ENCODE results near the gene GOLGB1. TPM values are rescaled to one million over a fixed set of nuclear protein-coding genes. Genes with fewer than 3 reads are reported as not detected.

Gene GOLGB1
- total RNA-seq, 1 experiment from 2014 or later = 31.4 TPM

- Histone ChIP-seq H3K27ac (ENCODE audit: insufficient read length, low read depth, low read length) (no peak overlapping the region), H2AFZ (ENCODE audit: low read length) (no peak overlapping the region), H2BK120ac (ENCODE audit: low read depth, low read length, poor library complexity, severe bottlenecking) (no peak overlapping the region), H3K14ac (ENCODE audit: insufficient read depth, low read length) (no peak overlapping the region), H3K4me2 (ENCODE audit: insufficient read depth, insufficient read length, low read length) (no peak overlapping the region), H3K79me2 (ENCODE audit: insufficient read depth, low read length) (no peaks in the 10 kb centered on the region), H3K4ac (ENCODE audit: low read depth, low read length) (no peak overlapping the region), H4K20me1 (ENCODE audit: control insufficient read depth, insufficient read depth, insufficient read length) (no peaks in the 10 kb centered on the region), H4K91ac (ENCODE audit: insufficient read length, low read depth, low read length) (no peak overlapping the region), H4K8ac (replicated peaks; ENCODE audit: insufficient read length, low read depth, low read length) (no peak overlapping the region), H4K5ac (ENCODE audit: insufficient read length, low read depth, low read length) (no peak overlapping the region), H3K23me2 (ENCODE audit: insufficient read length, low read depth, low read length, poor library complexity, severe bottlenecking) (no peaks in the 10 kb centered on the region), H3K56ac (ENCODE audit: insufficient read length, low read depth, low read length) (no peak overlapping the region), H3K23ac (ENCODE audit: insufficient read length, low read depth, low read length) (no peak overlapping the region), H3K27me3 (ENCODE audit: insufficient read depth, low read length) (no peaks in the 10 kb centered on the region), H3K9ac (ENCODE audit: extremely low read depth, insufficient read length, low read length) (no peak overlapping the region), H3K9me3 (ENCODE audit: control insufficient read depth, low read depth, low read length) (no peaks in the 10 kb centered on the region), H3K18ac (ENCODE audit: insufficient read length, low read depth, low read length) (no peak overlapping the region), H2BK12ac (ENCODE audit: insufficient read length, low read depth, low read length) (no peak overlapping the region), H3K4me1 (ENCODE audit: insufficient read depth, low read length) (no peaks in the 10 kb centered on the region), H3K79me1 (ENCODE audit: insufficient read depth, low read depth, low read length, poor library complexity, severe bottlenecking) (no peaks in the 10 kb centered on the region), H2AK5ac (ENCODE audit: insufficient read length, low read length) (no peak overlapping the region), H3T11ph (ENCODE audit: low read length) (no peak overlapping the region), H2BK20ac (ENCODE audit: low read depth, low read length, poor library complexity, severe bottlenecking) (no peak overlapping the region), H2BK15ac (ENCODE audit: low read depth, low read length) (no peak overlapping the region), H2BK5ac (ENCODE audit: insufficient read length, low read length) (no peak overlapping the region)
- H3K27ac Mint-ChIP-seq = no peak overlapping the region
- no peaks in the 10 kb centered on the region; a peak in 2 of 5 replicates for H3K9me3 Mint-ChIP-seq
- no peaks in the 10 kb centered on the region for H3K27me3 Mint-ChIP-seq (ENCODE audit: low read depth)
- H3K36me3 Mint-ChIP-seq (ENCODE audit: insufficient read depth in 1 of 3, low read depth in 3 of 3) = peaks cover 27 to 79% (median 72%) of the 10 kb centered on the region in 3 experiments
- WGBS (ENCODE audit: extremely low coverage, insufficient read length, low lambda C conversion rate) = no CpG with 5 or more reads among the region's 1 CpG
- H3K4me1 Mint-ChIP-seq = no peaks in the 10 kb centered on the region
- DNase-seq = no peak
- TF ChIP-seq CTCF (conservative IDR thresholded peaks at IDR 0.05) = no peak
- H3K4me3 Mint-ChIP-seq = no peak overlapping the region
These were observed 27.1 kb downstream of the GOLGB1 start for GRCh38 chr3:121722411-121722810.
